GM20000 (cell line): ENCODE data around the gene GPR26.

Experiments used
- DNase-seq: peaks from one replicate; pipeline ENCODE4 v3.0.0; 2012; ENCODE audit warnings: low spot score
- CTCF ChIP-seq: IDR thresholded peaks from 2 replicates; pipeline ENCODE4 v1.5.1; 2012; ENCODE audit warnings: mild to moderate bottlenecking, control low read depth; ENCODE audit errors: extremely low read depth, missing control alignments

GPR26 gene

GRCh38 chr10:123682477-123682876 lies 16.3 kb downstream of the GPR26 start:
- DNase-seq = no peak
- no peak for TF ChIP-seq CTCF

DNA sequence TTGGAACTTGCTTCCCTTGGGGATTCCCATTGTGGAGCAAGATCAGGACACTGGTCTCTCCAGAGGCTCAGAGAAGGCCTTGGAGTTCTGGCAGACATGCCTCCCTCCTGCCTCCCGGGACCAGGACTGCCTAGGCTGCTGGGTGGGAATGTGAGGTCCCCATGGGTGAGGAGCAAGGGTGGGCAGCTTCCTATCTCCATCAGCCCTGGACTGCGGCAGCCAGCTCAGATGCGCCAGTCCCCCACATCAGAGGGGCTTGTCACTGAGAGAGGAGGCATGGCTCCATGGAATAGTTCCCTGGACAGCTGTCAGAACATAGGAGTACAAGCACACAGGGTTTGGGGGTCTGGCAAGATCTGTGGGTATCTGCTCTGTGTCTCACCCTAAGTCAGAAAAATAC lies 17.3 kb downstream of the GPR26 start:
- TF ChIP-seq CTCF = no peak
- DNase-seq = no peak

DNA sequence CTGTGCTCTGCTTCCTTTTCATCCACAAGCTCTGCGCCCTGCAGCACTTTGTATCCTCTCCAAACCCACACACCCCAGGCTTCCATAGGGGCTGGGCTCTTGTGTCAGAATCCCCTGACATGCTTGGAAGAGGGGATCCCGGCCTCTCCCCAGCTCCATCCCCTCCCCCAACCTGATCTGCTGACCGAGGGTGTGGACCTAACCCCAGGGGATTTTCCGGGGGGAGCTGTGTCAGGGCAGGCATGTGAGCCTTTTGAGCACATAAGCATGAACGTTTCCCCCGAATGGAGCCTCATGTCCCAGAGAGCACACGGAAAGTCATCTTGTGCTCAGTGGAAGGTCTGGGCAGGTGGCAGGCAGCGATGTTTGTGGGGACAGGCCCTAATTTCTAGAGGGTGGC lies 17.7 kb downstream of the GPR26 start:
- no peak for TF ChIP-seq CTCF
- no peak for DNase-seq

DNA sequence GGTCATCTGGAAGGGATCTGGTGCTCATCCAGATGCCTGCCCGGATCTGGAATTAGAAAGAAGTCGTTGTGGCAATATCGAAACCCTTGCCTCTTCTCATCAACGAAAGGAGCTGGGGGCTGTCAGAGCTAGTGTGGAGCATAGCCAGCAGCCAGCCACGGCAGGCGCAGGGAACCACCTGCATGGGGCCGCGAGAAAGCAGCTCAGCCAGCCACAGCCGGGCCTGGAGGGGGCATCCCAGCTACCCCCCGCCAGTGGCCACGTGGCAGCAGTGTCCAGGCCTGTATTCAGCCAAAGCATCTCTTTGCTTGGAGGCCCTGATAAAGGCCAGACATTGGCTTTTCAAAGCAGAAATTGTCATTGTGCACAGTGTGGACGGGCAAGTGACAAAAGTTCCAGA lies 19.1 kb downstream of the GPR26 start:
- TF ChIP-seq CTCF = no peak
- DNase-seq = no peak

DNA sequence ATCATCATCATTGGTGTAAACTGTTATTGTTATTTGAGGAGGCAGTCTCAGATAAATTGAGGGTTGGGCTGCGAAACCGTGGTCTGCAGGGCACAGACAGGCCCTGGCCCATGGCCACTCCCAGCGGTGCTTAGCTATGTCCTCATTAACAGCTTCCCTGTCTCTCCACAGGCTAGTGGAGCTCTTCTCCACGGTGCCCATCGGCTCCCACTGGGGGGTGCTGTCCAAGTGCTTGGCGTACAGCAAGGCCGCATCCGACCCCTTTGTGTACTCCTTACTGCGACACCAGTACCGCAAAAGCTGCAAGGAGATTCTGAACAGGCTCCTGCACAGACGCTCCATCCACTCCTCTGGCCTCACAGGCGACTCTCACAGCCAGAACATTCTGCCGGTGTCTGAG lies 21.6 kb downstream of the GPR26 start:
- DNase-seq = no peak
- no peak for TF ChIP-seq CTCF

DNA sequence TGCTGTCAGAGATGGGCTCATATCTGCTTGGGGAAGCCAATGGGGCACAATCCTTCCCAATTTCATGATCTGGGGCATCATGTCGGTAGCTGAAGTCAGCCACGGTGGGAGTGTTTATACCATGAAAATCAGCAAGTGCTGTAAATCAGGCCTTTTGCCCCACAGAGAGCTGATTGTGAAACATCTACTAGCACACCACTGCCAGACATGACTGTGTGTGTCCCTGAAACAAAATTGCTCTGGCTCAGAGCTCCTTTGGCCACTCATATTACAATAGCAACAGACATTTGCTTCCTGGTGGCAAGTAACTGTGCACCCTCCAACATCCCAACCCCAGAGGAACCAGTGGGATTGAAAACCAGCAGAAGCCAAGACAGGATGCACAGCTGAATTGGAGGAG lies 23.7 kb downstream of the GPR26 start:
- no peak for TF ChIP-seq CTCF

DNA sequence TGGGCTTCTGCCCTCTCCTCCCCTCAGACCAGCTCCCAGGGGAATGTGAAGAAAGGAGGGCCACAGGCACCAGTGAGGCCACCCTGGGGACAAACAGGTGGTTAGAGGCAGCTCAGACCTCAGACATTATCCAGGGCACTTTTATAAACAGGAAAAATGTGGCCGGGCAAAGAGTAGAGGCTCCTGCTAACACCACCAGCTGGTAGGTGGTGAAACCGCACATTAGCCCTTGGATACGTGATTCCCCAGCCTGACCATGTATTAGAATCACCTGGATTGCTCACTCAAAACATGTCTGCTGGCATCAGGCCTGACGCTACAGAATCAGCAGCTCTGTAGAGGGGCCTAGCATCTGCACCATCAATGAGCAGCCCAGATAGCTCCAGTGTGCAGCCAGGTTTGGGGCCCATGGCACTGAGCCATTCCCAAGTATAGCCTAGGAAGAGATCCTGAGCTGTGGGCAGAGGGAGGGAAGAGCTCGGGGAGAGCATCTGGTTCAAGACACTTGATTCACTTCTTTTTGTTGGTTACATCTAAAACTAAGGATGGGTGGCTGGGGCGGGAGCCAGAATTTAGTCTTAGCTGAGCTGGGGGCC lies 37.1 kb downstream of the GPR26 start:
- no peak for TF ChIP-seq CTCF
- no peak for DNase-seq

More for the DNA sequence above, 23.7 kb downstream of the GPR26 start:
- no peak for DNase-seq
